GM12865 (cell line): ENCODE measurements around the gene CCDC148.

Source experiments
- DNase-seq: peaks from one replicate; pipeline ENCODE4 v3.0.0; 2010; ENCODE audit warnings: low read depth
- H3K4me3 ChIP-seq: 2 replicates; pipeline ENCODE4 v1.5.1; 2011; ENCODE audit warnings: mild to moderate bottlenecking, low read depth, low read length, control low read depth
- CTCF ChIP-seq: IDR thresholded peaks from 2 replicates; pipeline ENCODE4 v1.5.1; 2011; ENCODE audit warnings: low read length, control low read depth, low read depth, inconsistent platforms; ENCODE audit not compliant: insufficient read depth; ENCODE audit errors: missing control alignments

The CCDC148 gene

GRCh38 chr2:158499383-158499782 is 42.8 kb upstream of the CCDC148 start:
- DNase-seq, result no peak
- no peak overlapping the region for H3K4me3 ChIP-seq
- TF ChIP-seq CTCF, result no peak

GRCh38 chr2:158498749-158499136 is 42.2 kb upstream of the CCDC148 start:
- no peak for DNase-seq
- TF ChIP-seq CTCF, result no peak
- no peak overlapping the region for H3K4me3 ChIP-seq

GRCh38 chr2:158498043-158498748 is 41.6 kb upstream of the CCDC148 start:
- no peak overlapping the region for H3K4me3 ChIP-seq

GRCh38 chr2:158497486-158497885 is 40.9 kb upstream of the CCDC148 start:
- DNase-seq, result no peak
- no peak overlapping the region for H3K4me3 ChIP-seq
- TF ChIP-seq CTCF, result no peak

More at GRCh38 chr2:158498043-158498748, 41.6 kb upstream of the CCDC148 start:
- DNase-seq, result no peak
- TF ChIP-seq CTCF, result no peak

- DNase-seq, result no peak
- TF ChIP-seq CTCF, result no peak
- no peak overlapping the region for H3K4me3 ChIP-seq
Observed at GRCh38 chr2:158496986-158497385, 40.4 kb upstream of the CCDC148 start.

- DNase-seq, result no peak
- no peak overlapping the region for H3K4me3 ChIP-seq
- no peak for TF ChIP-seq CTCF
Observed at GRCh38 chr2:158495175-158495574, 38.6 kb upstream of the CCDC148 start.

- no peak for TF ChIP-seq CTCF
- no peak overlapping the region for H3K4me3 ChIP-seq
- no peak for DNase-seq
Observed at GRCh38 chr2:158493458-158493857, 36.9 kb upstream of the CCDC148 start.
